ENCODE results near the gene FBXO36. TPM values are rescaled to one million over a fixed set of nuclear protein-coding genes. Genes with fewer than 3 reads are reported as not detected.

FBXO36 gene
- total RNA-seq, 4 donors from 2014 or later = 2.7 to 7.3 (median 4.2) TPM

- Histone ChIP-seq H3K27me3 (no peaks in the 10 kb centered on the region), H3K27ac (no peak overlapping the region), H3K36me3 (peaks cover 0 to 14% (median 0%) of the 10 kb centered on the region in 3 donors), H3K4me3 (no peak overlapping the region), H3K4me1 (no peaks in the 10 kb centered on the region), H3K9me3 (no peaks in the 10 kb centered on the region)
- WGBS, 2 donors = 91 to 96% methylated on average over 1 of the region's 1 CpG
- no peak for DNase-seq (ENCODE audit: low spot score in 2 of 2)
- TF ChIP-seq EP300 (IDR thresholded peaks at IDR 0.05) (no peak), CTCF (IDR thresholded peaks at IDR 0.05) (no peak), POLR2A (IDR thresholded peaks at IDR 0.05) (no peak)
Observed at GRCh38 chr2:230008708-230009066, 86.4 kb downstream of the FBXO36 start.

GRCh38 chr2:230010501-230010900 lies 88.2 kb downstream of the FBXO36 start:
- Histone ChIP-seq H3K4me1 (no peaks in the 10 kb centered on the region), H3K9me3 (peaks cover 0 to 2% (median 0%) of the 10 kb centered on the region in 4 donors), H3K27me3 (no peaks in the 10 kb centered on the region), H3K36me3 (peaks cover 0 to 14% (median 0%) of the 10 kb centered on the region in 3 donors), H3K27ac (no peak overlapping the region), H3K4me3 (no peak overlapping the region)
- WGBS, 2 donors = 92 to 94% methylated on average over 6 of the region's 6 CpGs
- no peak for TF ChIP-seq CTCF (IDR thresholded peaks at IDR 0.05)
- TF ChIP-seq POLR2A (IDR thresholded peaks at IDR 0.05) = no peak
- no peak for TF ChIP-seq EP300 (IDR thresholded peaks at IDR 0.05)
- no peak for DNase-seq (ENCODE audit: low spot score in 2 of 2)

- 96 to 100% methylated on average over 1 of the region's 1 CpG for WGBS, 2 donors
- Histone ChIP-seq H3K36me3 (peaks cover 0 to 14% (median 0%) of the 10 kb centered on the region in 3 donors), H3K27me3 (no peaks in the 10 kb centered on the region), H3K4me1 (no peaks in the 10 kb centered on the region), H3K4me3 (no peak overlapping the region), H3K27ac (no peak overlapping the region), H3K9me3 (peaks cover 0 to 8% (median 0%) of the 10 kb centered on the region in 4 donors)
- DNase-seq (ENCODE audit: low spot score in 2 of 2) = no peak
- TF ChIP-seq POLR2A (IDR thresholded peaks at IDR 0.05) = no peak
- TF ChIP-seq CTCF (IDR thresholded peaks at IDR 0.05) = no peak
- no peak for TF ChIP-seq EP300 (IDR thresholded peaks at IDR 0.05)
Observed at GRCh38 chr2:230011617-230012016, 89.3 kb downstream of the FBXO36 start.

- Histone ChIP-seq H3K4me3 (no peak overlapping the region), H3K27me3 (no peaks in the 10 kb centered on the region), H3K4me1 (no peaks in the 10 kb centered on the region), H3K36me3 (peaks cover 0 to 14% (median 0%) of the 10 kb centered on the region in 3 donors), H3K9me3 (peaks cover 0 to 14% (median 0%) of the 10 kb centered on the region in 4 donors), H3K27ac (no peak overlapping the region)
- DNase-seq (ENCODE audit: low spot score in 2 of 2) = no peak
- WGBS, 2 donors = 90 to 91% methylated on average over 10 of the region's 10 CpGs
- TF ChIP-seq CTCF (IDR thresholded peaks at IDR 0.05) (no peak), EP300 (IDR thresholded peaks at IDR 0.05) (no peak), POLR2A (IDR thresholded peaks at IDR 0.05) (no peak)
Observed at GRCh38 chr2:230012267-230012884, 90.1 kb downstream of the FBXO36 start.

- peaks cover 0 to 14% (median 0%) of the 10 kb centered on the region in 4 donors for H3K9me3 ChIP-seq
- H3K27me3 ChIP-seq = no peaks in the 10 kb centered on the region
- DNase-seq (ENCODE audit: low spot score in 2 of 2) = no peak
- no peak overlapping the region for H3K4me3 ChIP-seq
- no peak overlapping the region for H3K27ac ChIP-seq
- no peaks in the 10 kb centered on the region for H3K4me1 ChIP-seq
- H3K36me3 ChIP-seq = peaks cover 0 to 5% (median 0%) of the 10 kb centered on the region in 3 donors
- TF ChIP-seq EP300 (IDR thresholded peaks at IDR 0.05) = no peak
- TF ChIP-seq CTCF (IDR thresholded peaks at IDR 0.05) = no peak
- TF ChIP-seq POLR2A (IDR thresholded peaks at IDR 0.05) = no peak
Observed at GRCh38 chr2:230016844-230017243, 94.5 kb downstream of the FBXO36 start.
